Stomach smooth muscle (tissue), 2 donors: ENCODE results near the gene INPP4A.

Experiments
- H3K27ac ChIP-seq: one replicate; pipeline ENCODE4 v1.7.0; 2013; ENCODE audit warnings: mild to moderate bottlenecking, low read length, inconsistent platforms
- H3K27me3 ChIP-seq, 2 donors: one replicate each; pipeline ENCODE4 v1.7.0; 2013; ENCODE audit warnings: low read length in 2 of 2; ENCODE audit not compliant: insufficient read depth in 2 of 2, control insufficient read depth in 1 of 2
- H3K36me3 ChIP-seq, 2 donors: one replicate each; pipeline ENCODE4 v1.7.0; 2013; ENCODE audit warnings: low read length in 2 of 2; ENCODE audit not compliant: control insufficient read depth in 2 of 2, insufficient read depth in 2 of 2
- H3K4me1 ChIP-seq: one replicate; pipeline ENCODE4 v1.7.0; 2013; ENCODE audit warnings: low read length; ENCODE audit not compliant: control insufficient read depth, insufficient read depth
- H3K4me3 ChIP-seq, 2 donors: one replicate each; pipeline ENCODE4 v1.7.0; 2013; ENCODE audit warnings: low read length in 2 of 2
- H3K9ac ChIP-seq, 2 donors: one replicate each; pipeline ENCODE4 v1.7.0; 2013; ENCODE audit warnings: low read length in 2 of 2, mild to moderate bottlenecking in 1 of 2
- H3K9me3 ChIP-seq, 2 donors: one replicate each; pipeline ENCODE4 v1.7.0; 2013; ENCODE audit warnings: low read length in 2 of 2; ENCODE audit not compliant: control insufficient read depth in 2 of 2
- donor health status: healthy.
- donor health status: Pancreatic carcinoma.

Gene INPP4A

DNA sequence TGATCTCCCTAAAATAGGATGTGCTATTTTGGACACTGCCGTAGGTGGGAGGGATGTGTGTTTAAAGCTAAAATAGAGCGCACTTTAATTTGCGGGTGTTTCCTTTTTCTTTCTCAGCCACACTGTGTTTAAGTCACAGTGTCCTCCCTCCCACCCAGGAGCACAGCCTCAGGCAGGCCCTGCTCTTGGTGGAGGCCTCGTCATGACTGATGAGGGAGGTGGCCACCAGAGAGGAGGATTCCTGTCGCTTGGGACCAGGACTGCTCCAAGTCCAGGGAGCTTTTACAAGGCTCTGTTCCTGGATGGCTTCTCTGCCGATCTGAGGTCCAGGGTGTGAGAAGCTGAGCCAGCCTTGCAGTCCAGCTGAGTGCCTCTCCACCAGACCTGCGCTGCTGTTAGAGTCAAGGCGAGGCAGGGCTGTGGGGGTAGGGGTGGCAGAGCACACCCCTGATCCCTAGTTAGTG is 33.5 kb downstream of the INPP4A start:
- Histone ChIP-seq H3K9me3 (no peaks in the 10 kb centered on the region), H3K9ac (no peak overlapping the region), H3K4me3 (no peak overlapping the region), H3K27ac (no peak overlapping the region), H3K27me3 (no peaks in the 10 kb centered on the region), H3K4me1 (peaks cover 53% of the 10 kb centered on the region), H3K36me3 (peaks cover 0 to 3% of the 10 kb centered on the region in 2 donors)

DNA sequence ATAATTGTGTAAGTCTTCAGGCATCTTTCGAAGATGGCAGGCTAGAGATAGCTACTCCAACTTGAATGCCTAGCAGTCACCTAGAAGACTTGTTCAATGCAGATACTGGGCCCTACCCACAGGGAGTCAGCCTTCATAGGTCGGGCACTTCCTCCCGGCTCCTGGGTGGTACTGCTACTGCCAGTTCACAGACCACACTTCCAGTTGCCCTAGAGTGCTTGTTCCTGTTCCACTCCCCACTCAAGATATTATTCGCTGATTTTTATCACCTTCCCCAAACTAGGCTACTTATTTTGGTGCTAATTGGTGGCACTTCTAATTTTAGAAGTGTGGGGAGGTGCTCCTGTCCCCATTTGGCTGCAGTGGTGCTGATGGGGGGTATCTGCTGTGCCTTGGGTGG is 34.2 kb downstream of the INPP4A start:
- H3K9ac ChIP-seq, result no peak overlapping the region
- no peak overlapping the region for H3K27ac ChIP-seq
- peaks cover 51% of the 10 kb centered on the region for H3K4me1 ChIP-seq

DNA sequence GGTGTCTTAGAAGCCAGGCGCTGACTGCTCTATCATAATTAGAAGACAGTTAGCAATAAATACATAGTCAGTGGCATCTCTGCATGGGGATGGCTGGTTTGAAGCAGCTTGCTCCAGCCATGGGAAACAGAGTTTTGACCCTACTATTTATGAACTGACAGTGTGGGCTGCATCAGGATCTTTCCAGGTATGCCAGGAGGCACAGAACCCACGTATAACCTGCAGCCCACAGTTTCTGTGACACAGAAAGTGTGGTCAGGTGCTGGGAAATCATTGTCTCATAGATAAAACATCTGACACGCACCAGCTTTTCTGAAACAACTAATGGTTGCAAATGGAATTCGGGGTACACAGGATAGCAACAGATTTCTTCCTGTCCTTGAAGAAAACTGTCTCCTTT is 34.7 kb downstream of the INPP4A start:
- H3K9ac ChIP-seq, result no peak overlapping the region

More for the DNA sequence above, 34.2 kb downstream of the INPP4A start:
- H3K9me3 ChIP-seq, result no peaks in the 10 kb centered on the region
- H3K36me3 ChIP-seq, result peaks cover 0 to 3% of the 10 kb centered on the region in 2 donors
- no peak overlapping the region for H3K4me3 ChIP-seq
- no peaks in the 10 kb centered on the region for H3K27me3 ChIP-seq

DNA sequence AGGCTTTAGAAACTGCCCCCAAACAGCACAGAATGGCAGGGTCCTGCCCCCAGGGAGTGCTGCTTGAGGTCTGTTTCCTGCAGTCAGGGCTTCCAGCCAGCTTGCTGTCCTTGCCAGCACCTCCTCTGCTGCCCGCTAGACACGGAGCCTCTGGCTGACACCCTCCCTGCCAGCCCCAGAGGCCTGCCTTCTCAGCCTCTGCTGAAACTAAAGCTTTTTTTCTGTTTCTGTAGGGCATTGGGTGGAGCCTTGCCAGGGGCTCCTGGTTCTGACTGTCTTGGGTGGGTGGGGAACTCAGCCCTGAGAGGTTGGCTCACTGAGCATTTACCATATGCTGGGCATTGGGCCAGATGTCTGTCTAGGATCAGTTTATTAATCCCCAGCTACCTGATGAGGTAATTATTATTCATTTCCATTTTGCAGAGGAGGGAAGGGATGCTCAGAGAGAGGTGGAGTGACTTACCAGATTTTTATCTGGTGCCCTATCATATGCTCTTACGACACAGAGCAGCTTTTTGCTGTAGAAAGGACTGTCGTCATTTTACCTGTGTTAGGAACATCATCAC is 35.4 kb downstream of the INPP4A start:
- no peaks in the 10 kb centered on the region for H3K9me3 ChIP-seq
- no peak overlapping the region for H3K9ac ChIP-seq
- peaks cover 0 to 3% of the 10 kb centered on the region in 2 donors for H3K36me3 ChIP-seq
- H3K27ac ChIP-seq, result no peak overlapping the region
- peak overlapping the region in 1 of 2 donors; percentile 54 for H3K4me3 ChIP-seq
- no peaks in the 10 kb centered on the region for H3K27me3 ChIP-seq
- H3K4me1 ChIP-seq, result peaks cover 44% of the 10 kb centered on the region

More for the DNA sequence above, 34.7 kb downstream of the INPP4A start:
- Histone ChIP-seq H3K27me3 (no peaks in the 10 kb centered on the region), H3K36me3 (peaks cover 0 to 3% of the 10 kb centered on the region in 2 donors), H3K9me3 (no peaks in the 10 kb centered on the region), H3K27ac (no peak overlapping the region), H3K4me1 (peaks cover 50% of the 10 kb centered on the region), H3K4me3 (peak overlapping the region; percentile 11 to 54)

DNA sequence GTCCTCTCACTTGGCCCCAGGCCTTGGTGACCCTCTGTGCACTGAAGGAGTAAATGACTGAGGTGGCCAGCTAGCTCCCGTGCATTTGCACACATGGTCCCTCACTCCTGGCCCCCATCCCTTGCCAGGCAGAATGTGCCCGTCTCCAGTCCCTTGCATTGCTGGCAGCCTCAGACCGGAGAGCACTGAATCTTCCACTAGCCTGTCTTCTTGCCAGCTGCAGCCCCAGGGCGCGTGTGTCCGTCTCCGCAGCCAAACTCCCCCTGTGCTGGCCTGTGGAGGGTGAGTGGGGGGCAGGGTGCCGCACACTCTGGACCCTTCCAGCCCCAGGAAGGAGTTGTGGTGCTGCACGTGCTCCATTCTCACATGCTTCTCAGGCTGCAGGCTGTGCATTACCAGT is 35.9 kb downstream of the INPP4A start:
- H3K9ac ChIP-seq, result no peak overlapping the region

DNA sequence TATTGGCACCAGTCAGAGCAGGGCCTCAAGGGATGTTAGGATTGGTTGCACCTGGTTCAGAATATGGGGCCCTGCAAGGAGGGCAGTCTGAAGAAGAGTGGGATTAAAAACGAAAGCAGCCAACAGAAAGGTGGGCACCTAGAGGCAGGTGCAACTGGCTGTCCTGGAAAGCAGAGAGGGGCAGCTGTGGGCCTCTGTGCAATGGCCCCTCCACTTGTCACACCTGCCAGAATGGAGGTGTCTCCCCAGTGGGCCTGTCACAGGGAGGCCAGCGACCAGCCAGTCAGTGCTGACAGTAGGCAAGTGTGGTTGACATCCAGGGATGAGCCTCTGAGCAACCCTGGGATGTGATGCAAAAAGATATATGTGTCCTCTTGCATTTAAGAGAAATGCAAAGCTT is 37.7 kb downstream of the INPP4A start:
- H3K27me3 ChIP-seq, result no peaks in the 10 kb centered on the region
- H3K4me1 ChIP-seq, result peaks cover 36% of the 10 kb centered on the region
- no peak overlapping the region for H3K4me3 ChIP-seq
- no peak overlapping the region for H3K27ac ChIP-seq
- no peak overlapping the region for H3K9ac ChIP-seq
- peaks cover 0 to 2% of the 10 kb centered on the region in 2 donors for H3K36me3 ChIP-seq
- no peaks in the 10 kb centered on the region for H3K9me3 ChIP-seq

More for the DNA sequence above, 35.9 kb downstream of the INPP4A start:
- Histone ChIP-seq H3K4me3 (no peak overlapping the region), H3K27me3 (no peaks in the 10 kb centered on the region), H3K4me1 (peaks cover 42% of the 10 kb centered on the region), H3K27ac (no peak overlapping the region), H3K9me3 (no peaks in the 10 kb centered on the region), H3K36me3 (peaks cover 0 to 3% of the 10 kb centered on the region in 2 donors)

DNA sequence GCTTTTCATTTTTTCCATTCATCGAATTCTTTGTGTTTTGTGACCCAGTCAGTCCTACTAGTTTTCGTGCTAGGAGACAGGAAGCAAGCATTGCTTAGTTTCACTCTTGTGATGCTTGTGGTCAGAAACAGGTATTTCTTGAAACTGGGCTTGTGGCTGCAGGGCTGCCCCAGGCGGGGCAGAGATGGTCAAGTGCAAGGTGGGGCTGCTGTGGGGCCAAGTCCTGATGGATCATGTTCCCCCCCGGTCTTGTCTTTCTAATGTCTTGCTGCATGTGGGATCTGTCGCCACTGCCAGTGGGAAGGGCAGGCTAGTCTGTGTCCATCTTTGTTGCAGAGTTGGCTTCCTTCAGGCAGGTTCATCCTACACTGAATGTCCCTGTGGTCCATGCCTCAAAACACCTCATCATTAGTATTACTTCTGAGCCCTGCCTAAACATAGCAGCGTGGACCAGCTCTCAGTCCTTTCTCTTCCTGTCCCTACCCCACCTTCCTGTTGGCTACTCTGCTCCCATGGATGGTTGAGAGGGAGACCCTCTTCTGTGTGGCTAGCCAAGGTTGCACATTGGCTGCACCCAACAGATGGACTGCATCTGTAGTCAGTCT is 38.7 kb downstream of the INPP4A start:
- H3K36me3 ChIP-seq, result no peaks in the 10 kb centered on the region
- H3K4me3 ChIP-seq, result no peak overlapping the region
- no peaks in the 10 kb centered on the region for H3K9me3 ChIP-seq
- no peak overlapping the region for H3K9ac ChIP-seq
- peaks cover 29% of the 10 kb centered on the region for H3K4me1 ChIP-seq
- no peak overlapping the region for H3K27ac ChIP-seq
- H3K27me3 ChIP-seq, result no peaks in the 10 kb centered on the region

DNA sequence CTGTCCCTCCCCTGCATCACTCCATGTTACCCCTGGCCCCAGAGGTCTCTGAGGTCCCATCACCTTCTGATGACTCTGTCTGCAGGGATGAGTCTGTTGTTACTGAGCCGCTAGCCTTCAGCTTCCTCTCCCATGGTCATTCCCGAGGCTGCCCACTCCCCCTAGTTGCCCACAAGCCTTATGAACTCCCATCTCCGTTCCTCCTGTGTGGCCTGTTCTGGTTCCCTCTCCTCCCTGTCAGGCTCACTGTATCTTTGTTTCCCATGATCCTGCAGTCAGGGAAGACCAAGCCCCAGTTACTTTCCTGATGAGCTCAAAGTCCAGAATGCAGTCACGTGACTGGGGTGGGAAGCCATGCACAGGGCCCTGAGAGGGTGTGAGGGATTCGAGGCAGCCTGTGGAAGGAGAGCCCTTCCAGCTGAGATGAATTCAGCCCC is 39.5 kb downstream of the INPP4A start:
- Histone ChIP-seq H3K9me3 (no peaks in the 10 kb centered on the region), H3K9ac (no peak overlapping the region), H3K4me3 (no peak overlapping the region), H3K36me3 (no peaks in the 10 kb centered on the region), H3K4me1 (peaks cover 25% of the 10 kb centered on the region), H3K27ac (no peak overlapping the region), H3K27me3 (no peaks in the 10 kb centered on the region)

DNA sequence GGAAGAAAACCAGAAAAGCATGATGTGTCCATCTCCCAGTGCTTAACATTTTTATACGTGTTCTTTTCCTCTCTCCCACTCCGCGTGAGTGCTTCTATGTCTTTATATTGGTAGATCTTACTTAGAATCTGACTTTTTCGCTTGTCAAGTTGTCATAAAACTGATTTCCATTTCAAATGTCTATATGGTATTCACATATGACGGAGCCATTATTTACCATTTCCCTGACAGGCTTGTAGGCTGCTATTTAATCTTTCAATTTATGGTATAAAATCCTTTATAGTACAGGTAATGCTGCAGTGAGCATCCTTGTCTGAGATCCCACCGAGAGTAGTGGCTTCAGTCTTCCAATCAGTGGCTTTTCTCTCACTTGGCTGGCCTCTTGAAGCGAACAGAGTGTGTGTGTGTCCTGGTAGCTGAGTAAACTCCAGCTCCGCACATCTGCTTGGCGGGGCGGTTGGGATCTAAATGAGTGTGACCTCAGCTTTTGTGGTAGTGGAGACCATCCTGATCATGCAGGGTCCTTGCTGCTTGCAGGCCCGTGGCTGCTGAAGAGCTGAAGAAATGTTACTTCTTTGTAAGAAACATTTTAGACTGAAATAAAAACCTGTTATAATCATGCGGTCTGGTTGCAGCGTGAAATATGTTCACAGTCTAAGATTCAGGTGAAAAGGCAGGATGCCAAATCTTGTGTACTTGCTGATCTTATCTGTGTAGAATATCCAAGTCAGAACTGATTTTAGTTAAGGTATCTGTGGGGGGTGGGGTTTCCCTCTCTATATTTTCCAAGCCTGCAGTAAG is 40.2 kb downstream of the INPP4A start:
- no peak overlapping the region for H3K4me3 ChIP-seq
- H3K27me3 ChIP-seq, result no peaks in the 10 kb centered on the region
- H3K9ac ChIP-seq, result no peak overlapping the region
- no peak overlapping the region for H3K27ac ChIP-seq
- peaks cover 19% of the 10 kb centered on the region for H3K4me1 ChIP-seq
- no peaks in the 10 kb centered on the region for H3K36me3 ChIP-seq
- no peaks in the 10 kb centered on the region for H3K9me3 ChIP-seq

DNA sequence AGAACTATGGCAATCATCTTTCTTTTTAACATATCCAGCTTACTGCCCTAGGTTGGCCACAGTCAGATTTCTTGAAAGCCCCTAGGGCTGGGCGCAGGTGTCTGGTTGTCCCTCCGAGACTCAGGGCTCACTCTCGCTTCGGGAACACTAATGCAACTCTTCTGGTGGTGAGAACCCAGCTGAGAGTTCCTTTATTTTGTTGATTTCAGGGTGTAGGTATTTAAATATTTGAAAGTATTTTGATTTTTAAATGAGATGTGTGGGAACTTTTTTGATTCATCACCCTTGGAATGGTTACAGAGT is 40.7 kb downstream of the INPP4A start:
- Histone ChIP-seq H3K36me3 (no peaks in the 10 kb centered on the region), H3K27ac (no peak overlapping the region), H3K4me1 (peaks cover 18% of the 10 kb centered on the region), H3K9ac (no peak overlapping the region), H3K27me3 (no peaks in the 10 kb centered on the region), H3K9me3 (no peaks in the 10 kb centered on the region), H3K4me3 (no peak overlapping the region)
